ENCODE data around the gene WNT5A.

WNT5A gene

GRCh38 chr3:55486857-55487380, at the start of gene WNT5A:
TSS of gene WNT5A (minus strand) at chr3:55487306. CDS start at chr3:55486985, 321 bp downstream.
- peaks cover 15% of the 10 kb centered on the region for H3K4me1 Mint-ChIP-seq (ENCODE audit: low read depth)
- H3K27me3 Mint-ChIP-seq (ENCODE audit: low read depth): peaks cover 82% of the 10 kb centered on the region
- peak within 1 kb of the TSS; percentile 52 for H3K27ac Mint-ChIP-seq
- H3K9me3 Mint-ChIP-seq: no peaks in the 10 kb centered on the region
- H3K36me3 Mint-ChIP-seq (ENCODE audit: low read depth): peaks cover 4% of the 10 kb centered on the region
- peak within 1 kb of the TSS; percentile 76 for H3K4me3 Mint-ChIP-seq

- Mint-ChIP-seq H3K9me3 (no peaks in the 10 kb centered on the region), H3K4me3 (no peak overlapping the region), H3K4me1 (ENCODE audit: low read depth) (no peaks in the 10 kb centered on the region), H3K27me3 (ENCODE audit: low read depth) (no peaks in the 10 kb centered on the region), H3K27ac (no peak overlapping the region), H3K36me3 (ENCODE audit: low read depth) (no peaks in the 10 kb centered on the region)
These were observed 47.8 kb upstream of the WNT5A start for GRCh38 chr3:55534876-55535275.

- no peak overlapping the region for H3K4me3 Mint-ChIP-seq
- H3K9me3 Mint-ChIP-seq: no peaks in the 10 kb centered on the region
- H3K4me1 Mint-ChIP-seq (ENCODE audit: low read depth): no peaks in the 10 kb centered on the region
- no peaks in the 10 kb centered on the region for H3K36me3 Mint-ChIP-seq (ENCODE audit: low read depth)
- H3K27ac Mint-ChIP-seq: no peak overlapping the region
- no peaks in the 10 kb centered on the region for H3K27me3 Mint-ChIP-seq (ENCODE audit: low read depth)
These were observed 45.7 kb upstream of the WNT5A start for GRCh38 chr3:55532806-55533205.

- Mint-ChIP-seq H3K4me3 (no peak overlapping the region), H3K4me1 (ENCODE audit: low read depth) (no peaks in the 10 kb centered on the region), H3K27ac (no peak overlapping the region), H3K9me3 (no peaks in the 10 kb centered on the region), H3K36me3 (ENCODE audit: low read depth) (no peaks in the 10 kb centered on the region), H3K27me3 (ENCODE audit: low read depth) (no peaks in the 10 kb centered on the region)
These were observed 44.2 kb upstream of the WNT5A start for GRCh38 chr3:55531321-55531720.

GRCh38 chr3:55527361-55527760, 40.3 kb upstream of the WNT5A start:
- no peak overlapping the region for H3K27ac Mint-ChIP-seq
- no peak overlapping the region for H3K4me3 Mint-ChIP-seq
- no peaks in the 10 kb centered on the region for H3K27me3 Mint-ChIP-seq (ENCODE audit: low read depth)
- no peaks in the 10 kb centered on the region for H3K4me1 Mint-ChIP-seq (ENCODE audit: low read depth)
- H3K36me3 Mint-ChIP-seq (ENCODE audit: low read depth): no peaks in the 10 kb centered on the region
- H3K9me3 Mint-ChIP-seq: no peaks in the 10 kb centered on the region

GRCh38 chr3:55526332-55527030, 39.4 kb upstream of the WNT5A start:
- Mint-ChIP-seq H3K27ac (no peak overlapping the region), H3K9me3 (no peaks in the 10 kb centered on the region), H3K4me1 (ENCODE audit: low read depth) (no peaks in the 10 kb centered on the region), H3K4me3 (no peak overlapping the region), H3K36me3 (ENCODE audit: low read depth) (no peaks in the 10 kb centered on the region), H3K27me3 (ENCODE audit: low read depth) (no peaks in the 10 kb centered on the region)

- H3K27ac Mint-ChIP-seq: no peak overlapping the region
- no peaks in the 10 kb centered on the region for H3K9me3 Mint-ChIP-seq
- H3K4me3 Mint-ChIP-seq: no peak overlapping the region
- no peaks in the 10 kb centered on the region for H3K27me3 Mint-ChIP-seq (ENCODE audit: low read depth)
- H3K4me1 Mint-ChIP-seq (ENCODE audit: low read depth): no peaks in the 10 kb centered on the region
- no peaks in the 10 kb centered on the region for H3K36me3 Mint-ChIP-seq (ENCODE audit: low read depth)
These were observed 38.3 kb upstream of the WNT5A start for GRCh38 chr3:55525436-55525835.

GRCh38 chr3:55524565-55525244, 37.6 kb upstream of the WNT5A start:
- Mint-ChIP-seq H3K4me1 (ENCODE audit: low read depth) (no peaks in the 10 kb centered on the region), H3K27me3 (ENCODE audit: low read depth) (no peaks in the 10 kb centered on the region), H3K9me3 (no peaks in the 10 kb centered on the region), H3K4me3 (no peak overlapping the region), H3K27ac (no peak overlapping the region), H3K36me3 (ENCODE audit: low read depth) (no peaks in the 10 kb centered on the region)

GRCh38 chr3:55523471-55523870, 36.4 kb upstream of the WNT5A start:
- Mint-ChIP-seq H3K27ac (no peak overlapping the region), H3K4me3 (no peak overlapping the region), H3K9me3 (no peaks in the 10 kb centered on the region), H3K4me1 (ENCODE audit: low read depth) (no peaks in the 10 kb centered on the region), H3K27me3 (ENCODE audit: low read depth) (no peaks in the 10 kb centered on the region), H3K36me3 (ENCODE audit: low read depth) (no peaks in the 10 kb centered on the region)

- Mint-ChIP-seq H3K36me3 (ENCODE audit: low read depth) (no peaks in the 10 kb centered on the region), H3K27me3 (ENCODE audit: low read depth) (no peaks in the 10 kb centered on the region), H3K4me3 (no peak overlapping the region), H3K27ac (no peak overlapping the region), H3K9me3 (no peaks in the 10 kb centered on the region), H3K4me1 (ENCODE audit: low read depth) (no peaks in the 10 kb centered on the region)
These were observed 34.8 kb upstream of the WNT5A start for GRCh38 chr3:55521738-55522421.

- H3K27ac Mint-ChIP-seq: no peak overlapping the region
- no peaks in the 10 kb centered on the region for H3K9me3 Mint-ChIP-seq
- no peak overlapping the region for H3K4me3 Mint-ChIP-seq
- no peaks in the 10 kb centered on the region for H3K27me3 Mint-ChIP-seq (ENCODE audit: low read depth)
- no peaks in the 10 kb centered on the region for H3K4me1 Mint-ChIP-seq (ENCODE audit: low read depth)
- no peaks in the 10 kb centered on the region for H3K36me3 Mint-ChIP-seq (ENCODE audit: low read depth)
These were observed 34.1 kb upstream of the WNT5A start for GRCh38 chr3:55521064-55521737.

- no peaks in the 10 kb centered on the region for H3K36me3 Mint-ChIP-seq (ENCODE audit: low read depth)
- H3K4me3 Mint-ChIP-seq: no peak overlapping the region
- no peak overlapping the region for H3K27ac Mint-ChIP-seq
- H3K9me3 Mint-ChIP-seq: no peaks in the 10 kb centered on the region
- H3K27me3 Mint-ChIP-seq (ENCODE audit: low read depth): no peaks in the 10 kb centered on the region
- no peaks in the 10 kb centered on the region for H3K4me1 Mint-ChIP-seq (ENCODE audit: low read depth)
These were observed 31.9 kb upstream of the WNT5A start for GRCh38 chr3:55519019-55519418.

- H3K27me3 Mint-ChIP-seq (ENCODE audit: low read depth): no peaks in the 10 kb centered on the region
- H3K27ac Mint-ChIP-seq: no peak overlapping the region
- H3K4me1 Mint-ChIP-seq (ENCODE audit: low read depth): no peaks in the 10 kb centered on the region
- H3K9me3 Mint-ChIP-seq: no peaks in the 10 kb centered on the region
- H3K36me3 Mint-ChIP-seq (ENCODE audit: low read depth): no peaks in the 10 kb centered on the region
- H3K4me3 Mint-ChIP-seq: no peak overlapping the region
These were observed 31.3 kb upstream of the WNT5A start for GRCh38 chr3:55518451-55518850.

- Mint-ChIP-seq H3K27ac (no peak overlapping the region), H3K27me3 (ENCODE audit: low read depth) (no peaks in the 10 kb centered on the region), H3K36me3 (ENCODE audit: low read depth) (no peaks in the 10 kb centered on the region), H3K9me3 (no peaks in the 10 kb centered on the region), H3K4me1 (ENCODE audit: low read depth) (no peaks in the 10 kb centered on the region), H3K4me3 (no peak overlapping the region)
These were observed 29.4 kb upstream of the WNT5A start for GRCh38 chr3:55516392-55517030.
